GM12865 (cell line): ENCODE measurements around the gene EPHA3.

Experiments used
- DNase-seq: peaks from one replicate; pipeline ENCODE4 v3.0.0; 2010; ENCODE audit warnings: low read depth
- H3K4me3 ChIP-seq: 2 replicates; pipeline ENCODE4 v1.5.1; 2011; ENCODE audit warnings: mild to moderate bottlenecking, low read depth, low read length, control low read depth
- CTCF ChIP-seq: IDR thresholded peaks from 2 replicates; pipeline ENCODE4 v1.5.1; 2011; ENCODE audit warnings: low read length, control low read depth, low read depth, inconsistent platforms; ENCODE audit not compliant: insufficient read depth; ENCODE audit errors: missing control alignments

The EPHA3 gene

GRCh38 chr3:89107461-89108290, at the start of gene EPHA3:
EPHA3 (plus strand) TSS chr3:89107621; CDS start chr3:89107749, 128 bp downstream.
- peak; percentile 74 for DNase-seq

GRCh38 chr3:89058371-89058770, 49.0 kb upstream of the EPHA3 start:
- DNase-seq, result no peak
- no peak for TF ChIP-seq CTCF
- H3K4me3 ChIP-seq, result no peak overlapping the region

More at GRCh38 chr3:89107461-89108290, at the start of gene EPHA3:
- TF ChIP-seq CTCF, result no peak
- H3K4me3 ChIP-seq, result peak within 1 kb of the TSS; percentile 41

GRCh38 chr3:89059211-89059925, 48.1 kb upstream of the EPHA3 start:
- TF ChIP-seq CTCF, result no peak
- no peak for DNase-seq

GRCh38 chr3:89061259-89061658, 46.2 kb upstream of the EPHA3 start:
- no peak overlapping the region for H3K4me3 ChIP-seq
- DNase-seq, result no peak
- TF ChIP-seq CTCF, result no peak

More at GRCh38 chr3:89059211-89059925, 48.1 kb upstream of the EPHA3 start:
- no peak overlapping the region for H3K4me3 ChIP-seq

GRCh38 chr3:89067736-89068135, 39.7 kb upstream of the EPHA3 start:
- TF ChIP-seq CTCF, result no peak
- H3K4me3 ChIP-seq, result no peak overlapping the region
- no peak for DNase-seq

- TF ChIP-seq CTCF, result no peak
- no peak overlapping the region for H3K4me3 ChIP-seq
- DNase-seq, result no peak
Observed at GRCh38 chr3:89072642-89073041, 34.8 kb upstream of the EPHA3 start.

- DNase-seq, result no peak
- TF ChIP-seq CTCF, result no peak
- H3K4me3 ChIP-seq, result no peak overlapping the region
Observed at GRCh38 chr3:89079944-89080343, 27.5 kb upstream of the EPHA3 start.
